ENCODE measurements around the gene NFIX.

Gene NFIX

GRCh38 chr19:12990431-12990830 lies 4.8 kb upstream of the NFIX start:
- Histone ChIP-seq H3K4me3 (ENCODE audit: insufficient read depth, low read depth, low read length) (no peak overlapping the region), H3K4me1 (ENCODE audit: control insufficient read depth, insufficient read depth, low read length) (peaks cover 8% of the 10 kb centered on the region), H3K27ac (ENCODE audit: insufficient read depth, low read depth, low read length, poor library complexity, severe bottlenecking) (no peak overlapping the region), H3K36me3 (ENCODE audit: control insufficient read depth, insufficient read depth, low read length) (no peaks in the 10 kb centered on the region), H3K27me3 (ENCODE audit: control insufficient read depth, insufficient read depth, low read length, poor library complexity, severe bottlenecking) (peaks cover 97% of the 10 kb centered on the region), H3K9me3 (ENCODE audit: control insufficient read depth, low read length) (no peaks in the 10 kb centered on the region)
- 33 to 38% methylated on average over 16 of the region's 22 CpGs for WGBS, 2 experiments

- no peak overlapping the region for H3K27ac ChIP-seq (ENCODE audit: insufficient read depth, low read depth, low read length, poor library complexity, severe bottlenecking)
- H3K4me1 ChIP-seq (ENCODE audit: control insufficient read depth, insufficient read depth, low read length), result peaks cover 3% of the 10 kb centered on the region
- no peaks in the 10 kb centered on the region for H3K9me3 ChIP-seq (ENCODE audit: control insufficient read depth, low read length)
- WGBS, 2 experiments, result 67% methylated on average over 3 of the region's 3 CpGs
- no peaks in the 10 kb centered on the region for H3K36me3 ChIP-seq (ENCODE audit: control insufficient read depth, insufficient read depth, low read length)
- peaks cover 94% of the 10 kb centered on the region for H3K27me3 ChIP-seq (ENCODE audit: control insufficient read depth, insufficient read depth, low read length, poor library complexity, severe bottlenecking)
- no peak overlapping the region for H3K4me3 ChIP-seq (ENCODE audit: insufficient read depth, low read depth, low read length)
Measured at GRCh38 chr19:12990853-12991252, 4.4 kb upstream of the NFIX start.

GRCh38 chr19:12991296-12991695 lies 4.0 kb upstream of the NFIX start:
- no peak overlapping the region for H3K27ac ChIP-seq (ENCODE audit: insufficient read depth, low read depth, low read length, poor library complexity, severe bottlenecking)
- H3K36me3 ChIP-seq (ENCODE audit: control insufficient read depth, insufficient read depth, low read length), result no peaks in the 10 kb centered on the region
- WGBS, 2 experiments, result 87 to 92% methylated on average over 5 of the region's 5 CpGs
- no peak overlapping the region for H3K4me3 ChIP-seq (ENCODE audit: insufficient read depth, low read depth, low read length)
- no peaks in the 10 kb centered on the region for H3K9me3 ChIP-seq (ENCODE audit: control insufficient read depth, low read length)
- H3K27me3 ChIP-seq (ENCODE audit: control insufficient read depth, insufficient read depth, low read length, poor library complexity, severe bottlenecking), result peaks cover 94% of the 10 kb centered on the region
- H3K4me1 ChIP-seq (ENCODE audit: control insufficient read depth, insufficient read depth, low read length), result no peaks in the 10 kb centered on the region

- Histone ChIP-seq H3K4me1 (ENCODE audit: control insufficient read depth, insufficient read depth, low read length) (no peaks in the 10 kb centered on the region), H3K27ac (ENCODE audit: insufficient read depth, low read depth, low read length, poor library complexity, severe bottlenecking) (no peak overlapping the region), H3K9me3 (ENCODE audit: control insufficient read depth, low read length) (no peaks in the 10 kb centered on the region), H3K36me3 (ENCODE audit: control insufficient read depth, insufficient read depth, low read length) (no peaks in the 10 kb centered on the region), H3K27me3 (ENCODE audit: control insufficient read depth, insufficient read depth, low read length, poor library complexity, severe bottlenecking) (peaks cover 94% of the 10 kb centered on the region), H3K4me3 (ENCODE audit: insufficient read depth, low read depth, low read length) (no peak overlapping the region)
- 88 to 90% methylated on average over 11 of the region's 11 CpGs for WGBS, 2 experiments
Measured at GRCh38 chr19:12992729-12993128, 2.5 kb upstream of the NFIX start.

GRCh38 chr19:12993562-12993961 lies 1.7 kb upstream of the NFIX start:
- peaks cover 94% of the 10 kb centered on the region for H3K27me3 ChIP-seq (ENCODE audit: control insufficient read depth, insufficient read depth, low read length, poor library complexity, severe bottlenecking)
- H3K36me3 ChIP-seq (ENCODE audit: control insufficient read depth, insufficient read depth, low read length), result no peaks in the 10 kb centered on the region
- H3K27ac ChIP-seq (ENCODE audit: insufficient read depth, low read depth, low read length, poor library complexity, severe bottlenecking), result no peak overlapping the region
- no peak overlapping the region for H3K4me3 ChIP-seq (ENCODE audit: insufficient read depth, low read depth, low read length)
- no peaks in the 10 kb centered on the region for H3K9me3 ChIP-seq (ENCODE audit: control insufficient read depth, low read length)
- WGBS, 2 experiments, result 84% methylated on average over 7 of the region's 7 CpGs
- H3K4me1 ChIP-seq (ENCODE audit: control insufficient read depth, insufficient read depth, low read length), result no peaks in the 10 kb centered on the region

GRCh38 chr19:12995596-12996405 lies 526 bp downstream of the NFIX start:
- Histone ChIP-seq H3K4me1 (ENCODE audit: control insufficient read depth, insufficient read depth, low read length) (no peaks in the 10 kb centered on the region), H3K36me3 (ENCODE audit: control insufficient read depth, insufficient read depth, low read length) (no peaks in the 10 kb centered on the region), H3K27ac (ENCODE audit: insufficient read depth, low read depth, low read length, poor library complexity, severe bottlenecking) (no peak overlapping the region), H3K27me3 (ENCODE audit: control insufficient read depth, insufficient read depth, low read length, poor library complexity, severe bottlenecking) (peaks cover 95% of the 10 kb centered on the region), H3K9me3 (ENCODE audit: control insufficient read depth, low read length) (no peaks in the 10 kb centered on the region), H3K4me3 (ENCODE audit: insufficient read depth, low read depth, low read length) (no peak overlapping the region)
- WGBS, 2 experiments, result 2% methylated on average over 129 of the region's 129 CpGs

- no peaks in the 10 kb centered on the region for H3K36me3 ChIP-seq (ENCODE audit: control insufficient read depth, insufficient read depth, low read length)
- no peak overlapping the region for H3K27ac ChIP-seq (ENCODE audit: insufficient read depth, low read depth, low read length, poor library complexity, severe bottlenecking)
- no peak overlapping the region for H3K4me3 ChIP-seq (ENCODE audit: insufficient read depth, low read depth, low read length)
- H3K4me1 ChIP-seq (ENCODE audit: control insufficient read depth, insufficient read depth, low read length), result no peaks in the 10 kb centered on the region
- H3K9me3 ChIP-seq (ENCODE audit: control insufficient read depth, low read length), result no peaks in the 10 kb centered on the region
- peaks cover 95% of the 10 kb centered on the region for H3K27me3 ChIP-seq (ENCODE audit: control insufficient read depth, insufficient read depth, low read length, poor library complexity, severe bottlenecking)
- 7% methylated on average over 52 of the region's 52 CpGs for WGBS, 2 experiments
Measured at GRCh38 chr19:12996406-12997094, 1.3 kb downstream of the NFIX start.

GRCh38 chr19:12997179-12997966 lies 2.1 kb downstream of the NFIX start:
- WGBS, 2 experiments, result 92 to 93% methylated on average over 25 of the region's 25 CpGs
- Histone ChIP-seq H3K9me3 (ENCODE audit: control insufficient read depth, low read length) (no peaks in the 10 kb centered on the region), H3K36me3 (ENCODE audit: control insufficient read depth, insufficient read depth, low read length) (no peaks in the 10 kb centered on the region), H3K27me3 (ENCODE audit: control insufficient read depth, insufficient read depth, low read length, poor library complexity, severe bottlenecking) (peaks cover 95% of the 10 kb centered on the region), H3K27ac (ENCODE audit: insufficient read depth, low read depth, low read length, poor library complexity, severe bottlenecking) (no peak overlapping the region), H3K4me3 (ENCODE audit: insufficient read depth, low read depth, low read length) (no peak overlapping the region), H3K4me1 (ENCODE audit: control insufficient read depth, insufficient read depth, low read length) (no peaks in the 10 kb centered on the region)

- Histone ChIP-seq H3K27me3 (ENCODE audit: control insufficient read depth, insufficient read depth, low read length, poor library complexity, severe bottlenecking) (peaks cover 95% of the 10 kb centered on the region), H3K4me3 (ENCODE audit: insufficient read depth, low read depth, low read length) (no peak overlapping the region)
- WGBS, 2 experiments, result 75 to 82% methylated on average over 32 of the region's 32 CpGs
Measured at GRCh38 chr19:12997967-12998940, 3.0 kb downstream of the NFIX start.

More at GRCh38 chr19:12997967-12998940, 3.0 kb downstream of the NFIX start:
- Histone ChIP-seq H3K36me3 (ENCODE audit: control insufficient read depth, insufficient read depth, low read length) (no peaks in the 10 kb centered on the region), H3K27ac (ENCODE audit: insufficient read depth, low read depth, low read length, poor library complexity, severe bottlenecking) (no peak overlapping the region), H3K9me3 (ENCODE audit: control insufficient read depth, low read length) (no peaks in the 10 kb centered on the region), H3K4me1 (ENCODE audit: control insufficient read depth, insufficient read depth, low read length) (no peaks in the 10 kb centered on the region)
